ENCODE data around the gene MTCH2.

DNA sequence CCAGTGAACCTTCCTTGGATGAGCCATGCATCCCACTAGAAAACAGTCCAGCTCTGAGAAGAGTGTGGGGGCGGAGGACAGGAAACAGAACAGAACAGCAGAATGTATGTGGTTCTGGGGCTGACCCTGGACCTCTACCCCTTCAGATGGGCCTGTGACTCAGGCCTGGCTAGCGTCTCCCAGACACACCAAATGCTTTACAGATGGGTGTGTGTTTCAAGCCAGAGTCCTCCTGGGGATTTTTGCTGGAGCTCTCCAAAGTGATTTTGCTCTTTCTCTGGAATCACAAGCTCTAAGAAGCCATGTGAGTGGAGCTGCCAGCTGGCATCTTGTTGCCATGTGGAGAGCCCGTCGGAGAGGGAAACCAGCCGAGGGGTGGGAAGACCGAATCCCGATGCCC, 35.0 kb downstream of the MTCH2 start:
- TF ChIP-seq, protein P1, sequence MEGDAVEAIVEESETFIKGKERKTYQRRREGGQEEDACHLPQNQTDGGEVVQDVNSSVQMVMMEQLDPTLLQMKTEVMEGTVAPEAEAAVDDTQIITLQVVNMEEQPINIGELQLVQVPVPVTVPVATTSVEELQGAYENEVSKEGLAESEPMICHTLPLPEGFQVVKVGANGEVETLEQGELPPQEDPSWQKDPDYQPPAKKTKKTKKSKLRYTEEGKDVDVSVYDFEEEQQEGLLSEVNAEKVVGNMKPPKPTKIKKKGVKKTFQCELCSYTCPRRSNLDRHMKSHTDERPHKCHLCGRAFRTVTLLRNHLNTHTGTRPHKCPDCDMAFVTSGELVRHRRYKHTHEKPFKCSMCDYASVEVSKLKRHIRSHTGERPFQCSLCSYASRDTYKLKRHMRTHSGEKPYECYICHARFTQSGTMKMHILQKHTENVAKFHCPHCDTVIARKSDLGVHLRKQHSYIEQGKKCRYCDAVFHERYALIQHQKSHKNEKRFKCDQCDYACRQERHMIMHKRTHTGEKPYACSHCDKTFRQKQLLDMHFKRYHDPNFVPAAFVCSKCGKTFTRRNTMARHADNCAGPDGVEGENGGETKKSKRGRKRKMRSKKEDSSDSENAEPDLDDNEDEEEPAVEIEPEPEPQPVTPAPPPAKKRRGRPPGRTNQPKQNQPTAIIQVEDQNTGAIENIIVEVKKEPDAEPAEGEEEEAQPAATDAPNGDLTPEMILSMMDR (IDR thresholded peaks at IDR 0.05): no peak
- TF ChIP-seq POLR2A (IDR thresholded peaks at IDR 0.05): no peak
- no peak for TF ChIP-seq POLR2AphosphoS5 (IDR thresholded peaks at IDR 0.05; ENCODE audit: insufficient read depth in 1 of 2, low read depth in 1 of 2)
